Upper lobe of left lung (tissue), 6 donors: ENCODE results near the gene PPM1L. TPM values are rescaled to one million over a fixed set of nuclear protein-coding genes. Genes with fewer than 3 reads are reported as not detected.

Experiments used
- ATAC-seq, 2 donors: fragments of 200-7000 bp; cut with Tn5 transposase; one replicate each; pipeline ENCODE4 v1.9.1; 2022; ENCODE audit warnings: mild to moderate bottlenecking in 2 of 2, moderate library complexity in 2 of 2; ENCODE audit not compliant: low FRiP score in 2 of 2
- DNase-seq, 2 donors: peaks; one replicate each; pipeline ENCODE4 v3.0.0-alpha.2; 2019 to 2020
- H3K27ac ChIP-seq, 4 donors: fragments of 200-600 bp; sonication (generic); one replicate each; pipeline ENCODE4 v1.5.1; 2016 to 2019
- H3K27me3 ChIP-seq, 4 donors: fragments of 200-600 bp; sonication (generic); one replicate each; pipeline ENCODE4 v1.5.1; 2017 to 2019
- H3K36me3 ChIP-seq, 4 donors: fragments of 200-600 bp; sonication (generic); one replicate each; pipeline ENCODE4 v1.5.1; 2016 to 2019
- H3K4me1 ChIP-seq, 4 donors: fragments of 200-600 bp; sonication (generic); one replicate each; pipeline ENCODE4 v1.5.1; 2018 to 2019
- H3K4me3 ChIP-seq, 4 donors: fragments of 200-600 bp; sonication (generic); one replicate each; pipeline ENCODE4 v1.5.1; 2017 to 2019; ENCODE audit warnings: mild to moderate bottlenecking in 2 of 4, moderate library complexity in 1 of 4
- H3K9me3 ChIP-seq, 4 donors: fragments of 200-600 bp; sonication (generic); one replicate each; pipeline ENCODE4 v1.5.1; 2018 to 2019
- CTCF ChIP-seq, 6 experiments: fragments of 450-650 bp in 4 of 6; fragments of 200-600 bp in 2 of 6; sonication (generic) in 2 of 6; IDR thresholded peaks; one replicate each; pipeline ENCODE4 v1.5.1; 2016 to 2019; ENCODE audit warnings: antibody characterized with exemption in 6 of 6
- EP300 ChIP-seq, 4 donors: sonication (generic); formaldehyde crosslinking; IDR thresholded peaks; one replicate each; pipeline ENCODE4 v1.5.1; 2017; ENCODE audit warnings: antibody characterized with exemption in 4 of 4, control low read depth in 2 of 4
- POLR2A ChIP-seq, 4 donors: fragments of 450-650 bp; IDR thresholded peaks; one replicate each; pipeline ENCODE4 v1.5.1; 2016 to 2017; ENCODE audit warnings: antibody characterized with exemption in 4 of 4, mild to moderate bottlenecking in 2 of 4
- POLR2AphosphoS5 ChIP-seq, 2 donors: sonication (generic); formaldehyde crosslinking; IDR thresholded peaks; one replicate each; pipeline ENCODE4 v1.5.1; 2017; ENCODE audit warnings: antibody characterized with exemption in 2 of 2
- WGBS, 2 donors: methylation state at CpG; one replicate each; pipeline ENCODE4 v1.1.5; 2017 to 2018; 5-methylcytosine and 5-hydroxymethylcytosine counted together
- total RNA-seq, 6 donors: library from RNA; depleted of rRNA in 4 of 6; stranded (reverse); fragments of >200 nt in 4 of 6; gene quantifications; one replicate each; pipeline versions ENCODE4 v1.1.0 to v1.2.1, GENCODE V29; 2016 to 2021
- donor health status: DM: no; HTN: no; CAD: no; lungs with moderate emphysema.
- donor health status: DM: no; HTN: yes; CAD: no; lungs with severe emphysema.

The PPM1L gene
- total RNA-seq, 6 donors from 2014 or later: 11.3 to 26.8 (median 18.7) TPM

- Histone ChIP-seq H3K4me1 (peaks cover 0 to 11% (median 2%) of the 10 kb centered on the region in 4 donors), H3K36me3 (no peaks in the 10 kb centered on the region), H3K27me3 (no peaks in the 10 kb centered on the region), H3K4me3 (no peak overlapping the region), H3K27ac (no peak overlapping the region), H3K9me3 (peaks cover 0 to 4% (median 0%) of the 10 kb centered on the region in 4 donors)
- DNase-seq (no peak), ATAC-seq (no peak)
- no peak for TF ChIP-seq EP300 (IDR thresholded peaks at IDR 0.05)
- TF ChIP-seq POLR2AphosphoS5 (IDR thresholded peaks at IDR 0.05): no peak
- TF ChIP-seq CTCF (IDR thresholded peaks at IDR 0.05): no peak
- no peak for TF ChIP-seq POLR2A (IDR thresholded peaks at IDR 0.05)
- WGBS, 2 donors: 47 to 55% methylated on average over 2 of the region's 2 CpGs
Measured at GRCh38 chr3:160792540-160792939, 36.5 kb downstream of the PPM1L start.

- Histone ChIP-seq H3K27ac (no peak overlapping the region), H3K27me3 (no peaks in the 10 kb centered on the region), H3K4me3 (no peak overlapping the region), H3K9me3 (no peaks in the 10 kb centered on the region), H3K36me3 (no peaks in the 10 kb centered on the region), H3K4me1 (peaks cover 0 to 13% (median 2%) of the 10 kb centered on the region in 4 donors)
- 58 to 78% methylated on average over 1 of the region's 1 CpG for WGBS, 2 donors
- no peak for ATAC-seq
- TF ChIP-seq CTCF (IDR thresholded peaks at IDR 0.05) (no peak), POLR2AphosphoS5 (IDR thresholded peaks at IDR 0.05) (no peak), EP300 (IDR thresholded peaks at IDR 0.05) (no peak)
- DNase-seq: no peak
Measured at GRCh38 chr3:160793722-160794252, 37.8 kb downstream of the PPM1L start.

- WGBS, 2 donors: 78 to 89% methylated on average over 4 of the region's 4 CpGs
- H3K36me3 ChIP-seq: no peaks in the 10 kb centered on the region
- no peaks in the 10 kb centered on the region for H3K27me3 ChIP-seq
- ATAC-seq (no peak), DNase-seq (no peak)
- H3K9me3 ChIP-seq: no peaks in the 10 kb centered on the region
- peaks cover 0 to 17% (median 4%) of the 10 kb centered on the region in 4 donors for H3K4me1 ChIP-seq
- TF ChIP-seq POLR2A (IDR thresholded peaks at IDR 0.05) (no peak), CTCF (IDR thresholded peaks at IDR 0.05) (no peak), POLR2AphosphoS5 (IDR thresholded peaks at IDR 0.05) (no peak)
- no peak overlapping the region for H3K4me3 ChIP-seq
- H3K27ac ChIP-seq: peak overlapping the region in 2 of 4 donors; percentile 10 to 20
Measured at GRCh38 chr3:160796089-160796812, 40.2 kb downstream of the PPM1L start.

GRCh38 chr3:160796813-160797164 lies 40.8 kb downstream of the PPM1L start:
- peaks cover under 1 to 18% (median 6%) of the 10 kb centered on the region in 4 donors for H3K4me1 ChIP-seq
- 56 to 60% methylated on average over 1 of the region's 1 CpG for WGBS, 2 donors
- ATAC-seq: peak; percentile 53 to 86
- peak in 1 of 2 donors; percentile 41 for DNase-seq
- no peaks in the 10 kb centered on the region for H3K9me3 ChIP-seq
- TF ChIP-seq POLR2AphosphoS5 (IDR thresholded peaks at IDR 0.05) (peak in 1 of 2 donors; percentile 56), EP300 (IDR thresholded peaks at IDR 0.05) (peak in 2 of 4 donors; percentile 92 to 96), POLR2A (IDR thresholded peaks at IDR 0.05) (no peak)
- no peak overlapping the region for H3K4me3 ChIP-seq
- H3K27ac ChIP-seq: peak overlapping the region in 2 of 4 donors; percentile 10 to 20
- no peaks in the 10 kb centered on the region for H3K27me3 ChIP-seq
- no peaks in the 10 kb centered on the region for H3K36me3 ChIP-seq

- H3K36me3 ChIP-seq: no peaks in the 10 kb centered on the region
- H3K9me3 ChIP-seq: no peaks in the 10 kb centered on the region
- DNase-seq (no peak), ATAC-seq (no peak)
- no peak overlapping the region for H3K4me3 ChIP-seq
- no peaks in the 10 kb centered on the region for H3K27me3 ChIP-seq
- WGBS, 2 donors: 71% methylated on average over 3 of the region's 3 CpGs
- H3K4me1 ChIP-seq: peaks cover 4 to 21% (median 10%) of the 10 kb centered on the region in 4 donors
- no peak overlapping the region for H3K27ac ChIP-seq
- TF ChIP-seq CTCF (IDR thresholded peaks at IDR 0.05) (no peak), POLR2A (IDR thresholded peaks at IDR 0.05) (no peak), POLR2AphosphoS5 (IDR thresholded peaks at IDR 0.05) (no peak), EP300 (IDR thresholded peaks at IDR 0.05) (no peak)
Measured at GRCh38 chr3:160797356-160797755, 41.3 kb downstream of the PPM1L start.
